Transverse colon (tissue), 4 donors: ENCODE results near the gene SASH1.

Experiments used
- CTCF ChIP-seq, 5 experiments: fragments of 200-600 bp in 3 of 5; fragments of 450-650 bp in 2 of 5; sonication (generic) in 3 of 5; IDR thresholded peaks; 1 replicate in 2 of 5; 2 replicates in 3 of 5; pipeline ENCODE4 v1.5.1; 2016 to 2017; ENCODE audit warnings: antibody characterized with exemption in 5 of 5, inconsistent platforms in 3 of 5, mild to moderate bottlenecking in 2 of 5, moderate library complexity in 1 of 5
- POLR2AphosphoS5 ChIP-seq, 3 donors: sonication (generic); formaldehyde crosslinking; IDR thresholded peaks; one replicate each; pipeline ENCODE4 v1.6.1; 2016; ENCODE audit warnings: antibody characterized with exemption in 3 of 3

- no peak for TF ChIP-seq POLR2AphosphoS5 (IDR thresholded peaks at IDR 0.05)
- no peak for TF ChIP-seq CTCF (IDR thresholded peaks at IDR 0.05)
Measured at GRCh38 chr6:148436466-148436865, 93.8 kb downstream of the SASH1 start.
